Ovary (tissue), 3 donors: ENCODE data around the gene GBF1.

ENCODE experiments used
- CTCF ChIP-seq, 3 donors: fragments of 450-650 bp in 2 of 3; fragments of 200-600 bp in 1 of 3; IDR thresholded peaks; one replicate each; pipeline versions ENCODE4 v1.5.1 to v1.8.0; 2016 to 2022; ENCODE audit warnings: antibody characterized with exemption in 3 of 3, mild to moderate bottlenecking in 1 of 3
- POLR2A ChIP-seq: fragments of 450-650 bp; IDR thresholded peaks from one replicate; pipeline ENCODE4 v1.6.1; 2017; ENCODE audit warnings: antibody characterized with exemption, mild to moderate bottlenecking, moderate library complexity
- donor health status: DM: no; HTN: no; CAD: no.

- TF ChIP-seq CTCF (IDR thresholded peaks at IDR 0.05) (no peak), POLR2A (no peak)
These were observed 87.4 kb downstream of the GBF1 start for GRCh38 chr10:102332772-102333171.
